ENCODE measurements around the gene SLC37A4. TPM values are rescaled to one million over a fixed set of nuclear protein-coding genes. Genes with fewer than 3 reads are reported as not detected.
"Not testable (repeated sequence)": the region's sequence is repeated elsewhere in the genome, so short reads cannot be mapped to it uniquely, and the experiment has no call there.

SLC37A4 gene
- polyA plus RNA-seq (2012; ENCODE audit: low read depth, missing spikeins) = 14.7 TPM

GRCh38 chr11:119030329-119031047 is at the start of gene SLC37A4:
TSS of gene SLC37A4 (minus strand) at chr11:119030877.
- no peak for TF ChIP-seq POLR2AphosphoS5 (IDR thresholded peaks at IDR 0.05; ENCODE audit: low read depth, low read length)
- TF ChIP-seq POU2F2 (IDR thresholded peaks at IDR 0.05; ENCODE audit: low read depth, low read length) = 0 out of 2 replicates have a peak, but pooled peaks have one; percentile 26
- TF ChIP-seq TAF1 (IDR thresholded peaks at IDR 0.05; ENCODE audit: low read depth, low read length) = no peak
- TF ChIP-seq PAX5 (IDR thresholded peaks at IDR 0.05; ENCODE audit: insufficient read depth, low read length, severe bottlenecking) = peak; percentile 46
- 0 out of 2 replicates have a peak, but pooled peaks have one; percentile 20 for TF ChIP-seq POLR2A (IDR thresholded peaks at IDR 0.05; ENCODE audit: low read depth, low read length)
- no peak for TF ChIP-seq SPI1 (IDR thresholded peaks at IDR 0.05; ENCODE audit: low read depth, low read length)
- FAIRE-seq = peak; percentile 99
- DNase-seq (ENCODE audit: insufficient read length, low spot score) = peak; percentile 98

GRCh38 chr11:119078675-119079420 is 48.2 kb upstream of the SLC37A4 start:
- no peak for TF ChIP-seq POLR2A (IDR thresholded peaks at IDR 0.05; ENCODE audit: low read depth, low read length)
- no peak for TF ChIP-seq SPI1 (IDR thresholded peaks at IDR 0.05; ENCODE audit: low read depth, low read length)
- no peak for TF ChIP-seq TAF1 (IDR thresholded peaks at IDR 0.05; ENCODE audit: low read depth, low read length)
- TF ChIP-seq PAX5 (IDR thresholded peaks at IDR 0.05; ENCODE audit: insufficient read depth, low read length, severe bottlenecking) = no peak
- no peak for TF ChIP-seq POU2F2 (IDR thresholded peaks at IDR 0.05; ENCODE audit: low read depth, low read length)
- TF ChIP-seq POLR2AphosphoS5 (IDR thresholded peaks at IDR 0.05; ENCODE audit: low read depth, low read length) = no peak
- no peak for DNase-seq (ENCODE audit: insufficient read length, low spot score)
- FAIRE-seq = no peak

DNA sequence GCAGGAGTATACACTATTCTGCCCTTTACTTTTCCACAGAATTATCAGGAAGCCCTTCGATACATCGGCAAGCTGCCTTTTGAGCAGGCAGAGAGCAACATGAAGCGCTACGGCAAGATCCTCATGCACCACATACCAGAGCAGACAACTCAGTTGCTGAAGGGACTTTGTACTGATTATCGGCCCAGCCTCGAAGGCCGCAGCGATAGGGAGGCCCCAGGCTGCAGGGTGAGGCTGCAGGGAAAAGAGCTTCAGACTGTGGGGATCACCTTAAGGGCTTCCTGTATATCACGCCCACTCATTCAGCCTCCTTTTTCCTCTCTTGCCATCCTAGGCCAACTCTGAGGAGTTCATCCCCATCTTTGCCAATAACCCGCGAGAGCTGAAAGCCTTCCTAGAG is 47.2 kb upstream of the SLC37A4 start:
- no peak for DNase-seq (ENCODE audit: insufficient read length, low spot score)
- no peak for FAIRE-seq
- TF ChIP-seq POLR2AphosphoS5 (IDR thresholded peaks at IDR 0.05; ENCODE audit: low read depth, low read length) (no peak), SPI1 (IDR thresholded peaks at IDR 0.05; ENCODE audit: low read depth, low read length) (no peak), TAF1 (IDR thresholded peaks at IDR 0.05; ENCODE audit: low read depth, low read length) (no peak), POU2F2 (IDR thresholded peaks at IDR 0.05; ENCODE audit: low read depth, low read length) (no peak), PAX5 (IDR thresholded peaks at IDR 0.05; ENCODE audit: insufficient read depth, low read length, severe bottlenecking) (no peak), POLR2A (IDR thresholded peaks at IDR 0.05; ENCODE audit: low read depth, low read length) (no peak)

DNA sequence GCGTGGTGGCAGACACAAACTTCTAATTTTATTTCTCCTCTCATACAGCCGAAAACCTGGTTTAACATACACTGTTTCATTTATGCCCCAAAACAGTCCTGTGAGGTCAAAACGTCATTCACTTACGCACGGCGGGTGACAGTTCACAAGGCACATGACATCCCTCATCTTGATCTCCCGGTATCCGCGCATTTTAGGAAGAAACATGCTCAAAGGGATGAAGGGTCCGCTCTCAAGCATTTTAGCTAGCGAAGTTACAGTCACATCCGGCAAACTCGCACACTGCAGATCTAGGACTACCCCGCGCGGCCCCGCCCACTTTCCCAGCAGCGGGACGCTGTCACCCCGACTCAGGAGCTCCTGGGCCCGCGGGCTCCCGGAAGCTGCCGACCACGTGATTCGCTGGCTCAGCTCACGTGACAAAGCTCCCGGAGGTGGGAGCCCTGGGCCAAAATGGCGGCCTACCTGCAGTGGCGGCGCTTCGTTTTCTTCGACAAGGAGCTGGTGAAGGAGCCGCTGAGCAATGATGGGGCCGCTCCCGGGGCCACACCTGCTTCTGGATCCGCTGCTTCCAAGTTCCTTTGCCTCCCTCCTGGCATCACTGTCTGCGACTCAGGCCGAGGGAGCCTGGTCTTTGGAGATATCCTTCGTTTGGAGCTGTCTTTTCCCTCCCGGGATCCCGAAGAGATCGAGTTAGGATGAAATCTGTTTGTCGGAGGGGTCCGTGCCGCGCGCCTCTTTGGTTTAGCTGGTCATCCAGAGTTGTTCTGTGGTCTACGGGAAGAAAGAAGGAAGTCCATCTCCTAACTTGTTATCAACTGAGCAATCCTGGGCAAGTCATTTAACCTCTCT is 36.9 kb upstream of the SLC37A4 start, which contains the start of gene VPS11:
Gene VPS11, plus strand, starts transcription at position 448 of the 852 bp plus-strand sequence. Its CDS starts 6 bp downstream, at position 454.
- peak; percentile 96 for FAIRE-seq
- peak; percentile 99 for DNase-seq (ENCODE audit: insufficient read length, low spot score)
- TF ChIP-seq POLR2A (IDR thresholded peaks at IDR 0.05; ENCODE audit: low read depth, low read length) = peak; percentile 84
- peak; percentile 84 for TF ChIP-seq POLR2AphosphoS5 (IDR thresholded peaks at IDR 0.05; ENCODE audit: low read depth, low read length)
- peak; percentile 91 for TF ChIP-seq TAF1 (IDR thresholded peaks at IDR 0.05; ENCODE audit: low read depth, low read length)
- peak; percentile 72; the same call in 1 of the 2 replicates for TF ChIP-seq POU2F2 (IDR thresholded peaks at IDR 0.05; ENCODE audit: low read depth, low read length)
- TF ChIP-seq SPI1 (IDR thresholded peaks at IDR 0.05; ENCODE audit: low read depth, low read length) = no peak

- FAIRE-seq = peak; percentile 48
- DNase-seq (ENCODE audit: insufficient read length, low spot score) = no peak
- TF ChIP-seq TAF1 (IDR thresholded peaks at IDR 0.05; ENCODE audit: low read depth, low read length) = no peak
- no peak for TF ChIP-seq PAX5 (IDR thresholded peaks at IDR 0.05; ENCODE audit: insufficient read depth, low read length, severe bottlenecking)
- no peak for TF ChIP-seq POLR2A (IDR thresholded peaks at IDR 0.05; ENCODE audit: low read depth, low read length)
- no peak for TF ChIP-seq POLR2AphosphoS5 (IDR thresholded peaks at IDR 0.05; ENCODE audit: low read depth, low read length)
- no peak for TF ChIP-seq SPI1 (IDR thresholded peaks at IDR 0.05; ENCODE audit: low read depth, low read length)
- TF ChIP-seq POU2F2 (IDR thresholded peaks at IDR 0.05; ENCODE audit: low read depth, low read length) = no peak
Measured at GRCh38 chr11:119065369-119065768, 34.7 kb upstream of the SLC37A4 start.

DNA sequence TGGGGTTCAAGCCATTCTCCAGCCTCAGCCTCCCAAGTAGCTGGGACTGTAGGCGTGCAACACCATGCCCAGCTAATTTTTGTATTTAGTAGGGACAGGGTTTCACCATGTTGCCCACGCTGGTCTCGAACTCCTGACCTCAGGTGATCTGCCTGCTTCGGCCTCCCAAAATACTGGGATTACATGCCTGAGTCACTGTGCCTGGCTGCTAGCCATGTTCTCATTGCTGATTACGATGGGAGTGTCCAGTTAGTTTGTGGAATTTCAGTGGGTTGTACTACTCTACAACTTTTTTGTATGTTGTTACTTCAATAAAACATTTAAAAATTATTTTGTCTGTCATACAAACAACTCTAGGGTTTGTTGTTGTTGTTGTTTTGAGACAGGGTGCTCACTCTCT is 32.1 kb upstream of the SLC37A4 start:
- no peak for DNase-seq (ENCODE audit: insufficient read length, low spot score)
- no peak for FAIRE-seq
- TF ChIP-seq POLR2AphosphoS5 (IDR thresholded peaks at IDR 0.05; ENCODE audit: low read depth, low read length) = no peak
- TF ChIP-seq PAX5 (IDR thresholded peaks at IDR 0.05; ENCODE audit: insufficient read depth, low read length, severe bottlenecking) = no peak
- TF ChIP-seq POU2F2 (IDR thresholded peaks at IDR 0.05; ENCODE audit: low read depth, low read length) = no peak
- TF ChIP-seq TAF1 (IDR thresholded peaks at IDR 0.05; ENCODE audit: low read depth, low read length) = no peak
- no peak for TF ChIP-seq POLR2A (IDR thresholded peaks at IDR 0.05; ENCODE audit: low read depth, low read length)
- TF ChIP-seq SPI1 (IDR thresholded peaks at IDR 0.05; ENCODE audit: low read depth, low read length) = no peak

DNA sequence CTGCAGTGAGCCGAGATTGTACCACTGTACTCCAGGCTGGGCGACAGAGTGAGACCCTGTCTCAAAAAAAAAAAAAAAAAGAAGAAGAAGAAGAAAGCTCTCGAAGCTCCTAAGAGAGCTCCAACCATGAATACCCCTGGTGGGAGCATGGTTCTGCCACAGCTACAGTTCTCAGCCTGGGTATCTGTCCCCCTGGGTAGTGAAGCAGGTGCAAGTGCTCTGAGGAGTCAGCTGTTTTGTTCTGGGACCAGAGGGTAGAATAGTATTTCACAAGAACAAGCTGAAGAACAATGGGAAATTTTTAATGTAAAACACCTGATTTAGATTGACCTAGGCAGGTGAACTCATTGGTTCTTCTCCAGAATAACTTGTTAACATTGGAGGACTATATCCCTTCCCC is 30.6 kb upstream of the SLC37A4 start:
- no peak for DNase-seq (ENCODE audit: insufficient read length, low spot score)
- no peak for FAIRE-seq
- no peak for TF ChIP-seq POLR2A (IDR thresholded peaks at IDR 0.05; ENCODE audit: low read depth, low read length)
- TF ChIP-seq POU2F2 (IDR thresholded peaks at IDR 0.05; ENCODE audit: low read depth, low read length) = no peak
- no peak for TF ChIP-seq TAF1 (IDR thresholded peaks at IDR 0.05; ENCODE audit: low read depth, low read length)
- TF ChIP-seq PAX5 (IDR thresholded peaks at IDR 0.05; ENCODE audit: insufficient read depth, low read length, severe bottlenecking) = no peak
- no peak for TF ChIP-seq SPI1 (IDR thresholded peaks at IDR 0.05; ENCODE audit: low read depth, low read length)
- TF ChIP-seq POLR2AphosphoS5 (IDR thresholded peaks at IDR 0.05; ENCODE audit: low read depth, low read length) = no peak

DNA sequence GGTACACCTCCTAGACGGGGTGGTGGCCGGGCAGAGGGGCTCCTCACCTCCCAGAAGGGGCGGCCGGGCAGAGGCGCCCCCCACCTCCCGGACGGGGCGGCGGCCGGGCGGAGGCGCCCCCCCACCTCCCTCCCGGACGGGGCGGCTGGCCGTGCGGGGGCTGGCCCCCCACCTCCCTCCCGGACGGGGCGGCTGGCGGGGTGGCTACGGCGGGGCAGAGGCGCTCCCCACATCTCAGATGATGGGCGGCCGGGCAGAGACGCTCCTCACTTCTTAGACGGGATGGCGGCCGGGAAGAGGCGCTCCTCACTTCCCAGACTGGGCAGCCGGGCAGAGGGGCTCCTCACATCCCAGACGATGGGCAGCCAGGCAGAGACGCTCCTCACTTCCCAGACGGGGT is 28.5 kb upstream of the SLC37A4 start:
- DNase-seq (ENCODE audit: insufficient read length, low spot score); FAIRE-seq: not testable (repeated sequence)
